WTC11 (cell line): Measurements from ENCODE around the gene UGT1A9. TPM values are rescaled to one million over a fixed set of nuclear protein-coding genes. Genes with fewer than 3 reads are reported as not detected.

Experiments used
- ATAC-seq: fragments of 200-7000 bp; cut with Tn5 transposase; 2 replicates; pipeline ENCODE4 v1.10.0; 2021; ENCODE audit warnings: mild to moderate bottlenecking, moderate library complexity
- CTCF ChIA-PET: fragments of 300-600 bp; sonication (Branson Sonifier 250); formaldehyde crosslinking; loops from one replicate; lab custom pipeline; 2021; ENCODE audit warnings: antibody characterized with exemption; lab: Charles Lee
- POLR2A ChIA-PET: fragments of 350-600 bp; sonication (Branson Sonifier 250); formaldehyde crosslinking; loops from one replicate; lab custom pipeline; 2021; ENCODE audit warnings: antibody characterized with exemption; lab: Charles Lee
- DNase-seq: peaks from one replicate; pipeline ENCODE4 v3.0.0; 2021; ENCODE audit warnings: low spot score
- H3K27ac Mint-ChIP-seq: 2 replicates; pipeline ENCODE4 v1.8.0; 2021; ENCODE audit warnings: mixed read lengths
- H3K27me3 Mint-ChIP-seq: 2 replicates; pipeline ENCODE4 v1.8.0; 2021; ENCODE audit warnings: low read depth, mild to moderate bottlenecking, moderate library complexity, mixed read lengths
- H3K36me3 Mint-ChIP-seq: 2 replicates; pipeline ENCODE4 v1.8.0; 2021; ENCODE audit warnings: mixed read lengths
- H3K4me1 Mint-ChIP-seq: 2 replicates; pipeline ENCODE4 v1.8.0; 2022; ENCODE audit warnings: mixed read lengths
- H3K4me3 Mint-ChIP-seq: 2 replicates; pipeline ENCODE4 v1.8.0; 2021; ENCODE audit warnings: mild to moderate bottlenecking, moderate library complexity, mixed read lengths
- H3K9me3 Mint-ChIP-seq: 2 replicates; pipeline ENCODE4 v1.8.0; 2021; ENCODE audit warnings: mixed read lengths
- GTF2I ChIP-seq: fragments of 250-450 bp; sonication (Bioruptor Pico); conservative IDR thresholded peaks from 2 replicates; pipeline ENCODE4 v1.4.0; 2021; ENCODE audit warnings: mild to moderate bottlenecking
- NFATC4 ChIP-seq: fragments of 250-450 bp; sonication (Bioruptor Pico); IDR thresholded peaks from 2 replicates; pipeline ENCODE4 v1.9.0; 2021; ENCODE audit warnings: mild to moderate bottlenecking
- SOX15 ChIP-seq: fragments of 250-450 bp; sonication (Bioruptor Pico); IDR thresholded peaks from 2 replicates; pipeline ENCODE4 v1.9.0; 2021; ENCODE audit warnings: mild to moderate bottlenecking
- SP1 ChIP-seq: sonication (generic); formaldehyde crosslinking; conservative IDR thresholded peaks from 2 replicates; pipeline ENCODE4 v1.8.1; 2022; ENCODE audit warnings: missing genetic modification reagents
- ZNF219 ChIP-seq: sonication (generic); formaldehyde crosslinking; IDR thresholded peaks from 2 replicates; pipeline ENCODE4 v1.8.0; 2023; ENCODE audit warnings: missing genetic modification reagents, mild to moderate bottlenecking, borderline replicate concordance
- ZNF317 ChIP-seq: sonication (generic); formaldehyde crosslinking; IDR thresholded peaks from 2 replicates; pipeline ENCODE4 v1.8.1; 2023; ENCODE audit warnings: low read depth, mild to moderate bottlenecking, moderate library complexity, missing genetic modification reagents, borderline replicate concordance
- ZNF396 ChIP-seq: fragments of 250-450 bp; sonication (Bioruptor Pico); IDR thresholded peaks from 2 replicates; pipeline ENCODE4 v1.8.0; 2021; ENCODE audit warnings: mild to moderate bottlenecking, moderate library complexity, borderline replicate concordance
- ZNF423 ChIP-seq: fragments of 250-450 bp; sonication (Bioruptor Pico); IDR thresholded peaks from 2 replicates; pipeline ENCODE4 v2.1.2; 2022; ENCODE audit warnings: mild to moderate bottlenecking, moderate library complexity
- total RNA-seq: library from RNA; stranded (reverse); gene quantifications from 3 replicates; pipeline ENCODE4 v1.2.3, GENCODE V29; 2021
- TF ChIP-seq, protein P1 (sequence below): sonication (generic); formaldehyde crosslinking; IDR thresholded peaks from 2 replicates; pipeline ENCODE4 v1.8.0; 2022; ENCODE audit warnings: mild to moderate bottlenecking, missing genetic modification reagents
- TF ChIP-seq, protein P2 (sequence below): sonication (generic); formaldehyde crosslinking; IDR thresholded peaks from 2 replicates; pipeline ENCODE4 v1.8.1; 2023; ENCODE audit warnings: mild to moderate bottlenecking, missing genetic modification reagents
- TF ChIP-seq, protein P3 (sequence below): sonication (generic); formaldehyde crosslinking; IDR thresholded peaks from 2 replicates; pipeline ENCODE4 v1.8.0; 2023; ENCODE audit warnings: missing genetic modification reagents
- TF ChIP-seq, protein P4 (sequence below): sonication (generic); formaldehyde crosslinking; IDR thresholded peaks from 2 replicates; pipeline ENCODE4 v1.8.1; 2023; ENCODE audit warnings: mild to moderate bottlenecking, missing genetic modification reagents, moderate library complexity
- TF ChIP-seq, protein P5 (sequence below): fragments of 250-450 bp; sonication (Bioruptor Pico); IDR thresholded peaks from 2 replicates; pipeline ENCODE4 v1.8.0; 2021; ENCODE audit warnings: mild to moderate bottlenecking
- TF ChIP-seq, protein P6 (sequence below): sonication (generic); formaldehyde crosslinking; IDR thresholded peaks from 2 replicates; pipeline ENCODE4 v1.8.0; 2023; ENCODE audit warnings: mild to moderate bottlenecking, missing genetic modification reagents

The UGT1A9 gene
- total RNA-seq, 1 experiment from 2014 or later: not detected

DNA sequence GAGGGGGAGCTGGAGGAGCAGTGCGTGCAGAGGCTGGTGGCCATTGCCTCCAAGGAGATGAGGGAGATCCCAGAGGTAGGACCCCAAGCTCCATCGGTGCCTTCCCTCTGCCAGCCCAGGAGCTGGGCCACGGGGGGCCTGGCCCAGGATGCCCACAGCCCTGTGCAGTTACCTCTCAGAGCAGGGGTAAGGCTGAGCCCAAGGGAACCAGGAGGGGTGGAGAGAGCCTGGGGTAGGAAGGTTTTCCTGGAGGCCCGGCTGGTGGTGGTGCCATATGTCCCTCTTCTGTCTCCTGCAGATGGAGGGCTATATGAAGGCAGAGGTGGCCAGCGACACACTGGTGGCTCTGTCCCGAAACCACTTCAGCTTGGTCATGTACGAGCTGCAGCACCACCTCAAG, 117.9 kb downstream of the UGT1A9 start (continued):
- no peak for TF ChIP-seq ZNF317
- TF ChIP-seq, protein P1, sequence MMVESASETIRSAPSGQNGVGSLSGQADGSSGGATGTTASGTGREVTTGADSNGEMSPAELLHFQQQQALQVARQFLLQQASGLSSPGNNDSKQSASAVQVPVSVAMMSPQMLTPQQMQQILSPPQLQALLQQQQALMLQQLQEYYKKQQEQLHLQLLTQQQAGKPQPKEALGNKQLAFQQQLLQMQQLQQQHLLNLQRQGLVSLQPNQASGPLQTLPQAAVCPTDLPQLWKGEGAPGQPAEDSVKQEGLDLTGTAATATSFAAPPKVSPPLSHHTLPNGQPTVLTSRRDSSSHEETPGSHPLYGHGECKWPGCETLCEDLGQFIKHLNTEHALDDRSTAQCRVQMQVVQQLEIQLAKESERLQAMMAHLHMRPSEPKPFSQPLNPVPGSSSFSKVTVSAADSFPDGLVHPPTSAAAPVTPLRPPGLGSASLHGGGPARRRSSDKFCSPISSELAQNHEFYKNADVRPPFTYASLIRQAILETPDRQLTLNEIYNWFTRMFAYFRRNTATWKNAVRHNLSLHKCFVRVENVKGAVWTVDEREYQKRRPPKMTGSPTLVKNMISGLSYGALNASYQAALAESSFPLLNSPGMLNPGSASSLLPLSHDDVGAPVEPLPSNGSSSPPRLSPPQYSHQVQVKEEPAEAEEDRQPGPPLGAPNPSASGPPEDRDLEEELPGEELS (CRISPR knock-in tag): no peak

DNA sequence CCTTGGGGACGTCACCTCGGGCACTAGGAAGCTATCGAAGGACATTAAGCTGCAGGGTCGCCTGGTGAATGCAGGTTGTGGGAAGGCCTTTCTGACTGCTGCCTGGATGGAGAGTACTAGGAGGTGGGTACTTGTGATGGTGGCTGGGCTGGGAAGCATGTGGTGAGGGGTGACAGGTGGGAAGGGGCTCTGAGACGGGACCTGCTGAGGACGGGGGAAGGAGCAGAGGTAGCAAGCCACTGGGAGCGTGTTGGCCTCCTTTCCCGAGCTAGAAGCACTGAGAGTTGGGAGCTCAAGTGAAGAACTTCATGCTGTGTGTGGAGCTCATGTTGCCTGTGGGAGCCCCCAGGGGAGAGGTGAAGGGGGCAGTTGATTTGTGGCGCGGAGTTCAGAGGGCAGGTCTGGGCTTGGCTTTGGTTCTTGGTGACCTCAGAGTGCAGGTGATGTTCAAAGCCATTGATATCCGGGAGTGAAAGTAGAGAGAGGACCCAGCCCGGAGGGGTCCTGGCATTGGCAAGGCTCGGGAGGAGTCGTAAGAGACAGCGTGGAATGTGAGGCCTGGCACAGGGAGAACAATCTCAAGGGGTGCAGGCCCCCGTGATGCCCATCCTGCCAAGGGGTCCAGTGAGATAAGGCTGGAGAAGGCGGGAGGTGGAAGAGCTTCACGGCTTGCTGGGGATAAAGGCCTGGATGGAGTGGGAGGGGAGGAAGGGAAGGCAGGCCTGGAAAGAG, 119.6 kb downstream of the UGT1A9 start:
- H3K4me1 Mint-ChIP-seq: no peaks in the 10 kb centered on the region
- no peak for DNase-seq
- no peaks in the 10 kb centered on the region; the same call in 1 of the 2 replicates for H3K27me3 Mint-ChIP-seq
- ChIA-PET POLR2A (no interaction called here), CTCF (no interaction called here)
- H3K9me3 Mint-ChIP-seq: peaks cover 8% of the 10 kb centered on the region
- no peaks in the 10 kb centered on the region for H3K36me3 Mint-ChIP-seq
- ATAC-seq: no peak
- no peak overlapping the region for H3K4me3 Mint-ChIP-seq
- no peak overlapping the region for H3K27ac Mint-ChIP-seq
- TF ChIP-seq, protein P1 (CRISPR knock-in tag): no peak
- TF ChIP-seq, protein P2, sequence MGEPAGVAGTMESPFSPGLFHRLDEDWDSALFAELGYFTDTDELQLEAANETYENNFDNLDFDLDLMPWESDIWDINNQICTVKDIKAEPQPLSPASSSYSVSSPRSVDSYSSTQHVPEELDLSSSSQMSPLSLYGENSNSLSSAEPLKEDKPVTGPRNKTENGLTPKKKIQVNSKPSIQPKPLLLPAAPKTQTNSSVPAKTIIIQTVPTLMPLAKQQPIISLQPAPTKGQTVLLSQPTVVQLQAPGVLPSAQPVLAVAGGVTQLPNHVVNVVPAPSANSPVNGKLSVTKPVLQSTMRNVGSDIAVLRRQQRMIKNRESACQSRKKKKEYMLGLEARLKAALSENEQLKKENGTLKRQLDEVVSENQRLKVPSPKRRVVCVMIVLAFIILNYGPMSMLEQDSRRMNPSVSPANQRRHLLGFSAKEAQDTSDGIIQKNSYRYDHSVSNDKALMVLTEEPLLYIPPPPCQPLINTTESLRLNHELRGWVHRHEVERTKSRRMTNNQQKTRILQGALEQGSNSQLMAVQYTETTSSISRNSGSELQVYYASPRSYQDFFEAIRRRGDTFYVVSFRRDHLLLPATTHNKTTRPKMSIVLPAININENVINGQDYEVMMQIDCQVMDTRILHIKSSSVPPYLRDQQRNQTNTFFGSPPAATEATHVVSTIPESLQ: no peak
- TF ChIP-seq ZNF423 (CRISPR knock-in tag): no peak
- TF ChIP-seq, protein P3, sequence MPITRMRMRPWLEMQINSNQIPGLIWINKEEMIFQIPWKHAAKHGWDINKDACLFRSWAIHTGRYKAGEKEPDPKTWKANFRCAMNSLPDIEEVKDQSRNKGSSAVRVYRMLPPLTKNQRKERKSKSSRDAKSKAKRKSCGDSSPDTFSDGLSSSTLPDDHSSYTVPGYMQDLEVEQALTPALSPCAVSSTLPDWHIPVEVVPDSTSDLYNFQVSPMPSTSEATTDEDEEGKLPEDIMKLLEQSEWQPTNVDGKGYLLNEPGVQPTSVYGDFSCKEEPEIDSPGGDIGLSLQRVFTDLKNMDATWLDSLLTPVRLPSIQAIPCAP: no peak
- no peak for TF ChIP-seq ZNF396 (CRISPR knock-in tag)
- no peak for TF ChIP-seq GTF2I (CRISPR knock-in tag)
- TF ChIP-seq, protein P4, sequence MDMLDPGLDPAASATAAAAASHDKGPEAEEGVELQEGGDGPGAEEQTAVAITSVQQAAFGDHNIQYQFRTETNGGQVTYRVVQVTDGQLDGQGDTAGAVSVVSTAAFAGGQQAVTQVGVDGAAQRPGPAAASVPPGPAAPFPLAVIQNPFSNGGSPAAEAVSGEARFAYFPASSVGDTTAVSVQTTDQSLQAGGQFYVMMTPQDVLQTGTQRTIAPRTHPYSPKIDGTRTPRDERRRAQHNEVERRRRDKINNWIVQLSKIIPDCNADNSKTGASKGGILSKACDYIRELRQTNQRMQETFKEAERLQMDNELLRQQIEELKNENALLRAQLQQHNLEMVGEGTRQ (CRISPR knock-in tag): no peak
- no peak for TF ChIP-seq ZNF219 (CRISPR knock-in tag)
- TF ChIP-seq SP1 (CRISPR knock-in tag): no peak
- TF ChIP-seq SOX15: no peak
- TF ChIP-seq, protein P5, sequence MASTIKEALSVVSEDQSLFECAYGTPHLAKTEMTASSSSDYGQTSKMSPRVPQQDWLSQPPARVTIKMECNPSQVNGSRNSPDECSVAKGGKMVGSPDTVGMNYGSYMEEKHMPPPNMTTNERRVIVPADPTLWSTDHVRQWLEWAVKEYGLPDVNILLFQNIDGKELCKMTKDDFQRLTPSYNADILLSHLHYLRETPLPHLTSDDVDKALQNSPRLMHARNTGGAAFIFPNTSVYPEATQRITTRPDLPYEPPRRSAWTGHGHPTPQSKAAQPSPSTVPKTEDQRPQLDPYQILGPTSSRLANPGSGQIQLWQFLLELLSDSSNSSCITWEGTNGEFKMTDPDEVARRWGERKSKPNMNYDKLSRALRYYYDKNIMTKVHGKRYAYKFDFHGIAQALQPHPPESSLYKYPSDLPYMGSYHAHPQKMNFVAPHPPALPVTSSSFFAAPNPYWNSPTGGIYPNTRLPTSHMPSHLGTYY (CRISPR knock-in tag): no peak
- no peak for TF ChIP-seq NFATC4 (CRISPR knock-in tag)
- TF ChIP-seq, protein P6, sequence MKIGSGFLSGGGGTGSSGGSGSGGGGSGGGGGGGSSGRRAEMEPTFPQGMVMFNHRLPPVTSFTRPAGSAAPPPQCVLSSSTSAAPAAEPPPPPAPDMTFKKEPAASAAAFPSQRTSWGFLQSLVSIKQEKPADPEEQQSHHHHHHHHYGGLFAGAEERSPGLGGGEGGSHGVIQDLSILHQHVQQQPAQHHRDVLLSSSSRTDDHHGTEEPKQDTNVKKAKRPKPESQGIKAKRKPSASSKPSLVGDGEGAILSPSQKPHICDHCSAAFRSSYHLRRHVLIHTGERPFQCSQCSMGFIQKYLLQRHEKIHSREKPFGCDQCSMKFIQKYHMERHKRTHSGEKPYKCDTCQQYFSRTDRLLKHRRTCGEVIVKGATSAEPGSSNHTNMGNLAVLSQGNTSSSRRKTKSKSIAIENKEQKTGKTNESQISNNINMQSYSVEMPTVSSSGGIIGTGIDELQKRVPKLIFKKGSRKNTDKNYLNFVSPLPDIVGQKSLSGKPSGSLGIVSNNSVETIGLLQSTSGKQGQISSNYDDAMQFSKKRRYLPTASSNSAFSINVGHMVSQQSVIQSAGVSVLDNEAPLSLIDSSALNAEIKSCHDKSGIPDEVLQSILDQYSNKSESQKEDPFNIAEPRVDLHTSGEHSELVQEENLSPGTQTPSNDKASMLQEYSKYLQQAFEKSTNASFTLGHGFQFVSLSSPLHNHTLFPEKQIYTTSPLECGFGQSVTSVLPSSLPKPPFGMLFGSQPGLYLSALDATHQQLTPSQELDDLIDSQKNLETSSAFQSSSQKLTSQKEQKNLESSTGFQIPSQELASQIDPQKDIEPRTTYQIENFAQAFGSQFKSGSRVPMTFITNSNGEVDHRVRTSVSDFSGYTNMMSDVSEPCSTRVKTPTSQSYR (CRISPR knock-in tag): no peak
